HFF-Myc (cell line): ENCODE data around the gene SEMA6A.

Experiments used
- DNase-seq: peaks from one replicate; pipeline ENCODE4 v3.0.0-alpha.2; 2011; ENCODE audit warnings: low read depth; ENCODE audit errors: extremely low read depth
- H3K4me3 ChIP-seq: replicated peaks from 2 replicates; pipeline ENCODE4 v1.5.1; 2011; ENCODE audit warnings: low read depth, mild to moderate bottlenecking, control low read depth, low read length
- CTCF ChIP-seq: IDR thresholded peaks from 2 replicates; pipeline ENCODE4 v1.5.1; 2012; ENCODE audit warnings: mild to moderate bottlenecking, low read depth, low read length, control low read depth; ENCODE audit errors: missing control alignments

The SEMA6A gene

GRCh38 chr5:116436674-116437350, 137.8 kb downstream of the SEMA6A start:
- H3K4me3 ChIP-seq: no peak overlapping the region
- no peak for TF ChIP-seq CTCF
- DNase-seq: no peak

GRCh38 chr5:116428966-116429365, 145.7 kb downstream of the SEMA6A start:
- TF ChIP-seq CTCF: no peak
- no peak overlapping the region for H3K4me3 ChIP-seq
- DNase-seq: no peak

GRCh38 chr5:116428413-116428812, 146.2 kb downstream of the SEMA6A start:
- no peak for TF ChIP-seq CTCF
- DNase-seq: no peak
- H3K4me3 ChIP-seq: no peak overlapping the region

- DNase-seq: no peak
- H3K4me3 ChIP-seq: no peak overlapping the region
- TF ChIP-seq CTCF: no peak
Measured at GRCh38 chr5:116424951-116425350, 149.7 kb downstream of the SEMA6A start.

- H3K4me3 ChIP-seq: no peak overlapping the region
- no peak for DNase-seq
- TF ChIP-seq CTCF: no peak
Measured at GRCh38 chr5:116424258-116424615, 150.4 kb downstream of the SEMA6A start.

- no peak for TF ChIP-seq CTCF
- H3K4me3 ChIP-seq: no peak overlapping the region
- no peak for DNase-seq
Measured at GRCh38 chr5:116423587-116424257, 150.9 kb downstream of the SEMA6A start.
